Endothelial cell of umbilical vein (primary cell): ENCODE measurements around the gene RAB6B.

Source experiments
- EZH2 ChIP-seq: IDR thresholded peaks from 2 replicates; pipeline ENCODE4 v1.6.1; 2012; ENCODE audit warnings: borderline replicate concordance, low read depth, mild to moderate bottlenecking, moderate library complexity, low read length, inconsistent platforms; ENCODE audit not compliant: severe bottlenecking
- FOS ChIP-seq: IDR thresholded peaks from 2 replicates; pipeline ENCODE4 v1.6.1; 2011; ENCODE audit warnings: mild to moderate bottlenecking, low read length, moderate library complexity, borderline replicate concordance; ENCODE audit not compliant: insufficient read depth
- GATA2 ChIP-seq: IDR thresholded peaks from 2 replicates; pipeline ENCODE4 v1.7.0; 2011; ENCODE audit warnings: low read depth, mild to moderate bottlenecking, moderate library complexity, mixed read lengths, low read length; ENCODE audit not compliant: insufficient read length, insufficient read depth
- POLR2A ChIP-seq: IDR thresholded peaks from 2 replicates; pipeline ENCODE4 v1.6.1; 2012; ENCODE audit warnings: low read depth, mild to moderate bottlenecking, control low read depth, low read length
- POLR2AphosphoS5 ChIP-seq: IDR thresholded peaks from 2 replicates; pipeline ENCODE4 v1.6.1; 2012; ENCODE audit warnings: low read depth, mild to moderate bottlenecking, control low read depth, low read length, moderate library complexity; ENCODE audit not compliant: insufficient read depth
- TF ChIP-seq, protein P1 (sequence below), 2 donors: IDR thresholded peaks; 1 replicate in 1 of 2; 2 replicates in 1 of 2; pipeline ENCODE4 v1.5.1; 2011; ENCODE audit warnings: low read length in 2 of 2, mild to moderate bottlenecking in 2 of 2, moderate library complexity in 2 of 2, control low read depth in 1 of 2, inconsistent platforms in 1 of 2, low read depth in 1 of 2; ENCODE audit not compliant: insufficient read depth in 1 of 2; ENCODE audit errors: extremely low read depth in 1 of 2
- TF ChIP-seq, protein P2 (sequence below): IDR thresholded peaks from 2 replicates; pipeline ENCODE4 v1.6.1; 2011; ENCODE audit not compliant: insufficient read depth, insufficient read length

DNA sequence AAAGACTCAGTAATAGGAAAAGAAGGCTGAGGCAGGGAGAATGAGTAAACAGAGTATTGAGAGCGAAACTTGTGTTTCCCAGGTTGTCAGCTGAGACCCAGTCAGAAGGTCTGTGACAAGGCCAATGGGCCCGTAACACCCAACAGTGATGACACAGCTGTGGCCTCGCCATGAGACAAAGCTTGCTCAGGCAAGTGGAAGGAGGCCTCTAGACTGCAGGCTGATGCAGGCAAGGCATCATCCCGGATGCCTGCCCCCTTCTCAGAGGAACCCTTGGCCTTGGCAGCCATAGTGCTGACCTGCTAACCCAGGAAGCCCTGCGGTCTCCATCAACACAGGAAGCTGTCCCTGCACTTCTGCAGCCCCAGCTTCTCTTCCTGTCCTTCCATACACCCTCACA, 15.4 kb downstream of the RAB6B start:
- TF ChIP-seq EZH2: no peak
- no peak for TF ChIP-seq POLR2AphosphoS5
- TF ChIP-seq POLR2A: no peak
- TF ChIP-seq, protein P1, sequence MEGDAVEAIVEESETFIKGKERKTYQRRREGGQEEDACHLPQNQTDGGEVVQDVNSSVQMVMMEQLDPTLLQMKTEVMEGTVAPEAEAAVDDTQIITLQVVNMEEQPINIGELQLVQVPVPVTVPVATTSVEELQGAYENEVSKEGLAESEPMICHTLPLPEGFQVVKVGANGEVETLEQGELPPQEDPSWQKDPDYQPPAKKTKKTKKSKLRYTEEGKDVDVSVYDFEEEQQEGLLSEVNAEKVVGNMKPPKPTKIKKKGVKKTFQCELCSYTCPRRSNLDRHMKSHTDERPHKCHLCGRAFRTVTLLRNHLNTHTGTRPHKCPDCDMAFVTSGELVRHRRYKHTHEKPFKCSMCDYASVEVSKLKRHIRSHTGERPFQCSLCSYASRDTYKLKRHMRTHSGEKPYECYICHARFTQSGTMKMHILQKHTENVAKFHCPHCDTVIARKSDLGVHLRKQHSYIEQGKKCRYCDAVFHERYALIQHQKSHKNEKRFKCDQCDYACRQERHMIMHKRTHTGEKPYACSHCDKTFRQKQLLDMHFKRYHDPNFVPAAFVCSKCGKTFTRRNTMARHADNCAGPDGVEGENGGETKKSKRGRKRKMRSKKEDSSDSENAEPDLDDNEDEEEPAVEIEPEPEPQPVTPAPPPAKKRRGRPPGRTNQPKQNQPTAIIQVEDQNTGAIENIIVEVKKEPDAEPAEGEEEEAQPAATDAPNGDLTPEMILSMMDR (IDR thresholded peaks at IDR 0.05; ENCODE audit: extremely low read depth in 1 of 2, insufficient read depth in 1 of 2, low read depth in 1 of 2, low read length in 2 of 2): no peak
- TF ChIP-seq GATA2: no peak
- TF ChIP-seq, protein P2, sequence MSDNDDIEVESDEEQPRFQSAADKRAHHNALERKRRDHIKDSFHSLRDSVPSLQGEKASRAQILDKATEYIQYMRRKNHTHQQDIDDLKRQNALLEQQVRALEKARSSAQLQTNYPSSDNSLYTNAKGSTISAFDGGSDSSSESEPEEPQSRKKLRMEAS: no peak
- no peak for TF ChIP-seq FOS
